ENCODE data around the gene COL4A4. TPM values are rescaled to one million over a fixed set of nuclear protein-coding genes. Genes with fewer than 3 reads are reported as not detected.
A peak's percentile ranks its signal among the peaks of the same experiment; 100 is the strongest.

Gene COL4A4
- total RNA-seq, 2 experiments from 2014 or later = not detected

DNA sequence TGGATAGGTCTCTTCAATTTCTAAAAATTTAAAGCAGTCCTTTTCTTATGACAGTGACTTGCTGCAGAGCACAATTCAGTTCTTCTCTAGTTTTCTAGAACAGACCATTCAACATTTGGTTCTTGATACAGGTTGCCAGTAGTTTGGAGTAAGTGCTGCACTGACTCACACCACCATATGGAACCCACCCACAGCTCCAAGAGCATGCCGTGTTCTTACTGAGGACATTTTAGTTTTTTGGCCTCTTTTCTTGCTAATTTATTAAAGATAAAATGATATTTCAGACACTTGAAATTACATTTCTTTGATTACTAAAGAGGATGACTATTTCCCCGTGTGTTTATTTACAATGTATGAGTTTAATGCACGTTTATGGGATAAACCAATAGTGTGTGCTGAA is 120.0 kb downstream of the COL4A4 start:
- Mint-ChIP-seq H3K36me3 (ENCODE audit: low read depth) (no peaks in the 10 kb centered on the region), H3K27ac (no peak overlapping the region), H3K27me3 (peaks cover 9% of the 10 kb centered on the region), H3K4me3 (no peak overlapping the region), H3K4me1 (ENCODE audit: low read depth) (no peaks in the 10 kb centered on the region), H3K9me3 (peaks cover 1% of the 10 kb centered on the region)
- POLR2A ChIA-PET = no interaction called here
- ATAC-seq (no peak), DNase-seq (no peak)
- intact Hi-C loops (cut with micrococcal nuclease) = no loop called here
- TF ChIP-seq, protein P1, sequence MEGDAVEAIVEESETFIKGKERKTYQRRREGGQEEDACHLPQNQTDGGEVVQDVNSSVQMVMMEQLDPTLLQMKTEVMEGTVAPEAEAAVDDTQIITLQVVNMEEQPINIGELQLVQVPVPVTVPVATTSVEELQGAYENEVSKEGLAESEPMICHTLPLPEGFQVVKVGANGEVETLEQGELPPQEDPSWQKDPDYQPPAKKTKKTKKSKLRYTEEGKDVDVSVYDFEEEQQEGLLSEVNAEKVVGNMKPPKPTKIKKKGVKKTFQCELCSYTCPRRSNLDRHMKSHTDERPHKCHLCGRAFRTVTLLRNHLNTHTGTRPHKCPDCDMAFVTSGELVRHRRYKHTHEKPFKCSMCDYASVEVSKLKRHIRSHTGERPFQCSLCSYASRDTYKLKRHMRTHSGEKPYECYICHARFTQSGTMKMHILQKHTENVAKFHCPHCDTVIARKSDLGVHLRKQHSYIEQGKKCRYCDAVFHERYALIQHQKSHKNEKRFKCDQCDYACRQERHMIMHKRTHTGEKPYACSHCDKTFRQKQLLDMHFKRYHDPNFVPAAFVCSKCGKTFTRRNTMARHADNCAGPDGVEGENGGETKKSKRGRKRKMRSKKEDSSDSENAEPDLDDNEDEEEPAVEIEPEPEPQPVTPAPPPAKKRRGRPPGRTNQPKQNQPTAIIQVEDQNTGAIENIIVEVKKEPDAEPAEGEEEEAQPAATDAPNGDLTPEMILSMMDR (IDR thresholded peaks at IDR 0.05) = no peak
- CTCF ChIA-PET = no interaction called here

DNA sequence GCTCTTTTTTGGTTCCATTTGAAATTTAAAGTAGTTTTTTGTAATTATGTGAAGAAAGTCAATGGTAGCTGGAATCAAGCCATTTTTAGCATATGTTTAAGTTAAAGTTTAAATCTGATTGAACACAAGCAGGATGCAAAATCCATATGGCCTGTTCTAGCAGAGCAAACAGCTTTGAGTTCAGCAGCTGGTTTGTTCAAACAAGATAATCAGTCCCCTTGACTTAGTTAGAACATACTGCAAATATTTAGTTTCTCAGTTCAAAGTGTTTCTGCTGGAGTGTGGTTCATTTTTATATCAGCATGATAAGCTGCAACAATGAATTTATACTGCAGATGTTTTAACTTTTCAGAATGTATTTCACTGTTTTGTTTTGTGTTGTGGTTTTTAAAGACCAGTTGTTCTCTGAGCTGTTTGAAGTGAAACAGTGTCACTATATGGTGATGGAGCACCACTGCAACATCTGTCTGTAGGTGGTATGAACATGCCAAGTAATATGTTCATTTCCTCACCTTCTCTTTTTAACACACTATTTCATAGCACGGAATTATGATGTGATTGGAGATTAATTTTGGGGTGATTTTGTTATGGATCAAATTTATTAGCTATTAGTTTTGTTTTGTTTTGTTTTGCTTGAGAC is 125.3 kb downstream of the COL4A4 start:
- Mint-ChIP-seq H3K4me1 (ENCODE audit: low read depth) (no peaks in the 10 kb centered on the region), H3K4me3 (no peak overlapping the region), H3K36me3 (ENCODE audit: low read depth) (no peaks in the 10 kb centered on the region), H3K27ac (no peak overlapping the region), H3K27me3 (peaks cover 24% of the 10 kb centered on the region), H3K9me3 (no peaks in the 10 kb centered on the region)
- intact Hi-C loops (cut with micrococcal nuclease) = no loop called here
- CTCF ChIA-PET = no interaction called here
- DNase-seq (no peak), ATAC-seq (no peak)
- POLR2A ChIA-PET = no interaction called here
- TF ChIP-seq, protein P1 (IDR thresholded peaks at IDR 0.05) = no peak

DNA sequence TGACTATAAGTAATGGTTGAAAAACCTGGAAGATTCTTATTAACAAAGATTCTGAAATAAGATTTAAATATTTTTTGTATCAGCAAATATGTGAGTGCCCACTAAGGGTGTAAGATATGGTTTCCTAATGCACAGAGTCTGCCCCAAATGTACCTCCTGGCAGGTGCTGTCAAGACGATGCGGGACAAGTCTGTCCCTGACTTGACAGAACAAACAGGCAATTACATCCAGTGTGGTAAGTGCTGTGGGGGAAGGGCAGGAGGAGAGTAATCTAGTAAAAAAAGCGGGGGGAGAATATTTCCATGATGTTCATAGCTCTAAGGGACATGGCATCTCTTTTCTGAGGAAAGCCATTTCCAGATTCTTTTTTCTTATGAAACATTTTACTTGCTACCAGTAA is 127.5 kb downstream of the COL4A4 start:
- DNase-seq (no peak), ATAC-seq (no peak)
- no peaks in the 10 kb centered on the region for H3K4me1 Mint-ChIP-seq (ENCODE audit: low read depth)

DNA sequence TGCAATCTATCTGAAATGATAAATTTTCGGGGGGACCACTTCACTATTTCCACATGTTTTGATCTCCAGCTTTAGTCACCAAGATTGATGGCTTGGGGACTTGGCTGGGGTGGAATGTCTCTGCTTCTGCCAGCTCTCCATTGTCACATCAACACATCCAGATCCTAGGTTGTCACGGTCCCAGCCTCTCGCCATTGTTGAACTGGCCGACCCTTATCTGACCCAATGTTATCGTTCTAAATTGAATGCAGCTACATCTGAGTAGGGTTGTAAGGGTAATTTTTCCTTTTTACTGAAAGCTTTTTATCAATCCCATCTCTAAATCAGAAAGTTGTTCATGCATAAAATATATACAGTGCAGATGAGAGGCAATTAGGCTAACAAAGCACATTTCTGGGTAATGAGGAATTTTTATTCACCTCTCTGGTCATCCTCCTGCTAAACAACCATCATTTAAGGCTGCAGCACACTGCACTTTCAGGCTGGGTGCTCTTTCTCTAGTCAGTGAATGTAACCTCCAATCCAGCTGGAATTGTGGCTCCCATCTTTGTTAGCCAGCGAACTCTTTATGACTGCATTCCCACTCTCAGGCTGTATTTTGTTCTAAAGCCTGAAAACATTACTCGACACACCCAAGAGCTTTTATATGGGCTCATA is 128.2 kb downstream of the COL4A4 start:
- no peaks in the 10 kb centered on the region for H3K9me3 Mint-ChIP-seq
- ATAC-seq (no peak), DNase-seq (no peak)
- no peaks in the 10 kb centered on the region for H3K4me1 Mint-ChIP-seq (ENCODE audit: low read depth)
- TF ChIP-seq, protein P1 (IDR thresholded peaks at IDR 0.05) = no peak
- POLR2A ChIA-PET = no interaction called here
- no peak overlapping the region for H3K27ac Mint-ChIP-seq
- intact Hi-C loops (cut with micrococcal nuclease) = no loop called here
- no peak overlapping the region for H3K4me3 Mint-ChIP-seq
- H3K27me3 Mint-ChIP-seq = peaks cover 24% of the 10 kb centered on the region
- CTCF ChIA-PET = no interaction called here
- H3K36me3 Mint-ChIP-seq (ENCODE audit: low read depth) = no peaks in the 10 kb centered on the region

More for the DNA sequence above, 127.5 kb downstream of the COL4A4 start:
- H3K27me3 Mint-ChIP-seq = peaks cover 24% of the 10 kb centered on the region
- CTCF ChIA-PET = no interaction called here
- POLR2A ChIA-PET = no interaction called here
- TF ChIP-seq, protein P1 (IDR thresholded peaks at IDR 0.05) = no peak
- no peak overlapping the region for H3K4me3 Mint-ChIP-seq
- no peaks in the 10 kb centered on the region for H3K36me3 Mint-ChIP-seq (ENCODE audit: low read depth)
- H3K27ac Mint-ChIP-seq = no peak overlapping the region
- H3K9me3 Mint-ChIP-seq = no peaks in the 10 kb centered on the region
- intact Hi-C loops (cut with micrococcal nuclease) = no loop called here

DNA sequence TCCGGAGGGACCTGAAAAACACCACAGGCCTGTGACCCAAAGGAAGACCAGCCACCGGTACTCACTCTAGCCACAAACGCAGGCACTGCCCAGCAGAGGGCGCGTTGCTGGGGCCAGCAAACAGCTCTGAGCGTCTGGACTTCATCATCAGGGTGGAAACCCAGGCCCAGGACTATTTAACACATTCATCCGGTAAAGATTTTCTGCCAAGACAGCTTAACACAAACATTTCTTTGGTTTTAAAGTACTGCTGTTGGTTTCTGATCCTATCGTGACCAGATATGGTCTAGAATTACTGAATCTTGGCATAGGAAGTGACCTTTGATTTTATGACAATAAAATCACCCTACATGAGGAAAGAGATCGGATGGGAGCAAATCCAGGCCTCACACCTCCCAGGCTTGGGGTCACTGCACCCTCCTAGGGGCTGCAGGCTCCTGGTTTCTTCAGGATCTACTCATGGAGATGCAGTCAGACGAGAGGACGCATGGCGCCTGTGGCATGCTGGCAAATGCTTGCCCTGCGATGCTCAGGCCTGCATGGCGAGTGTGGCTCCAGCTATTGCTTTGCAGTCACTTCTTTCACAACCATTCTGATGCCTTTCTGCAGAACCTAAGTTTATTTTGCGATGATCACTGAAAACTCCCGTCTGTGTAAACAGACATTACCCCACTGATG is 130.4 kb downstream of the COL4A4 start:
- Mint-ChIP-seq H3K4me3 (no peak overlapping the region), H3K27me3 (peaks cover 18% of the 10 kb centered on the region), H3K36me3 (ENCODE audit: low read depth) (no peaks in the 10 kb centered on the region), H3K27ac (no peak overlapping the region), H3K4me1 (ENCODE audit: low read depth) (no peaks in the 10 kb centered on the region), H3K9me3 (no peaks in the 10 kb centered on the region)
- ChIA-PET CTCF (interaction anchor here (0.7 to 1.7 kb wide), 8 partner anchors 12 to 126 kb away, joined by 3 to 7 read pairs (median 3); no protein-coding TSS in a partner anchor), POLR2A (interaction anchor here (0.6 kb wide), 1 partner anchor 46 kb away, joined by 3 read pairs; no protein-coding TSS in a partner anchor)
- intact Hi-C loops (cut with micrococcal nuclease) = no loop called here
- ATAC-seq = no peak
- peak; percentile 52 for DNase-seq
- TF ChIP-seq, protein P1 (IDR thresholded peaks at IDR 0.05) = peak; percentile 38

Measured in activated CD8-positive, alpha-beta T cell treated with anti-CD3 and anti-CD28 coated beads for 36 hours (primary cell).